ENCODE results near the gene TRNT1. TPM values are rescaled to one million over a fixed set of nuclear protein-coding genes. Genes with fewer than 3 reads are reported as not detected.

TRNT1 gene
- total RNA-seq, 1 experiment from 2014 or later, result 21.4 TPM

DNA sequence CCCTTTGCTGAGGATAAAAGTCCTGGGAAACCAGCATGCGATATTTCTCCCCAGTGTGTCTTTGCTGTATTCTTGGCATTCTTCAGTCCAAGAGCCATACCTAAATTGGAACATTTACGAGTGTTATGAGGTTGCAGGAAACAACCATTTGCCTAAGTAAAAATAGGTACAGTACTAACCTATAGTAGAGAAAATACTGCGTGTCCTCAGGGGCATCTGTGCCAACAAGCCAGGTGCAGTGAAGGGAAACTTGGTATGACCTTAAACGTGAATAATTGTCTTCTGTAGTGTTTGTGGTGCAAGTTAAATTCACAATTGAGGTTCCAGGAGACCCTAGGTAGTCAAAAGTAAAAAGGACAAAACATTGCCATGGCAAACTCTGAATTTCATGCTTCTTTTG lies 28.8 kb upstream of the TRNT1 start:
- ATAC-seq, result no peak
- no peaks in the 10 kb centered on the region for H3K4me1 ChIP-seq (ENCODE audit: control insufficient read depth in 1 of 2, insufficient read depth in 2 of 2, low read length in 2 of 2)

More for the DNA sequence above, 28.8 kb upstream of the TRNT1 start:
- BruUV-seq (replicated peaks), result no TSS peak
- Histone ChIP-seq H4K20me1 (ENCODE audit: insufficient read depth) (no peaks in the 10 kb centered on the region), H3K9me2 (ENCODE audit: insufficient read depth) (no peaks in the 10 kb centered on the region), H3K9me3 (ENCODE audit: control insufficient read depth in 1 of 2, insufficient read depth in 1 of 2, low read depth in 1 of 2, low read length in 2 of 2) (no peaks in the 10 kb centered on the region), H3K27me3 (ENCODE audit: insufficient read depth, low read length) (peaks cover 24% of the 10 kb centered on the region), H3K79me2 (ENCODE audit: insufficient read depth, low read length) (no peaks in the 10 kb centered on the region), H2AFZ (ENCODE audit: low read depth, low read length, poor library complexity, severe bottlenecking) (no peak overlapping the region), H3K9ac (ENCODE audit: low read length) (no peak overlapping the region), H3K4me3 (replicated peaks in 1 of 2; ENCODE audit: low read depth in 1 of 2, low read length in 2 of 2) (no peak overlapping the region), H3K36me3 (ENCODE audit: control insufficient read depth in 1 of 2, insufficient read depth in 2 of 2, low read length in 2 of 2) (no peaks in the 10 kb centered on the region), H3K4me2 (ENCODE audit: low read length) (no peak overlapping the region), H3K27ac (ENCODE audit: low read depth, low read length) (no peak overlapping the region)
- intact Hi-C loops (cut with micrococcal nuclease), result no loop called here
- POLR2A ChIA-PET, result no interaction called here
- DNase-seq (ENCODE audit: low read depth, low spot score), result no peak
- TF ChIP-seq JUND (IDR thresholded peaks at IDR 0.05) (no peak), CBX3 (IDR thresholded peaks at IDR 0.05; ENCODE audit: low read depth) (no peak), SRF (IDR thresholded peaks at IDR 0.05; ENCODE audit: low read depth) (no peak), FOSL1 (IDR thresholded peaks at IDR 0.05; ENCODE audit: low read depth) (no peak), CTCF (IDR thresholded peaks at IDR 0.05 in 2 of 3, conservative IDR thresholded peaks at IDR 0.05 in 1 of 3; ENCODE audit: borderline replicate concordance in 1 of 3, insufficient read depth in 1 of 3, low read depth in 2 of 3, low read length in 2 of 3) (no peak), YY1 (IDR thresholded peaks at IDR 0.05; ENCODE audit: extremely low read depth, insufficient replicate concordance, low read depth, low read length) (no peak), CEBPB (IDR thresholded peaks at IDR 0.05; ENCODE audit: low read depth) (no peak)
- TF ChIP-seq, protein P1, sequence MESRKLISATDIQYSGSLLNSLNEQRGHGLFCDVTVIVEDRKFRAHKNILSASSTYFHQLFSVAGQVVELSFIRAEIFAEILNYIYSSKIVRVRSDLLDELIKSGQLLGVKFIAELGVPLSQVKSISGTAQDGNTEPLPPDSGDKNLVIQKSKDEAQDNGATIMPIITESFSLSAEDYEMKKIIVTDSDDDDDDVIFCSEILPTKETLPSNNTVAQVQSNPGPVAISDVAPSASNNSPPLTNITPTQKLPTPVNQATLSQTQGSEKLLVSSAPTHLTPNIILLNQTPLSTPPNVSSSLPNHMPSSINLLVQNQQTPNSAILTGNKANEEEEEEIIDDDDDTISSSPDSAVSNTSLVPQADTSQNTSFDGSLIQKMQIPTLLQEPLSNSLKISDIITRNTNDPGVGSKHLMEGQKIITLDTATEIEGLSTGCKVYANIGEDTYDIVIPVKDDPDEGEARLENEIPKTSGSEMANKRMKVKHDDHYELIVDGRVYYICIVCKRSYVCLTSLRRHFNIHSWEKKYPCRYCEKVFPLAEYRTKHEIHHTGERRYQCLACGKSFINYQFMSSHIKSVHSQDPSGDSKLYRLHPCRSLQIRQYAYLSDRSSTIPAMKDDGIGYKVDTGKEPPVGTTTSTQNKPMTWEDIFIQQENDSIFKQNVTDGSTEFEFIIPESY (IDR thresholded peaks at IDR 0.05; ENCODE audit: extremely low read depth, insufficient replicate concordance, low read length), result no peak
- CTCF ChIA-PET, result no interaction called here
- RAD21 ChIA-PET (ENCODE audit: low non-redundant PET in 1 of 2, low total read pairs in 2 of 2, uncharacterized antibody in 2 of 2, unreplicated experiment in 2 of 2), result no interaction called here
